MM.1S (cell line): ENCODE data around the gene ARFIP1.
A peak's percentile ranks its signal among the peaks of the same experiment; 100 is the strongest.

Experiments used
- DNase-seq: peaks from one replicate; pipeline ENCODE4 v3.0.0-alpha.2; 2015
- H2AFZ ChIP-seq: fragments of 300-600 bp; sonication (generic); 2 replicates; pipeline ENCODE4 v1.6.0; 2016; ENCODE audit warnings: antibody characterized with exemption, low read length
- H3F3A ChIP-seq: fragments of 300-600 bp; sonication (generic); 2 replicates; pipeline ENCODE4 v1.6.1; 2016; ENCODE audit warnings: mild to moderate bottlenecking, antibody characterized with exemption, low read length, moderate library complexity, mixed read lengths; ENCODE audit not compliant: insufficient read depth
- H3K27ac ChIP-seq: fragments of 300-600 bp; sonication (generic); 2 replicates; pipeline ENCODE4 v1.5.1; 2016; ENCODE audit warnings: mild to moderate bottlenecking, low read length
- H3K27me3 ChIP-seq: fragments of 300-600 bp; sonication (generic); replicated peaks from 2 replicates; pipeline ENCODE4 v1.6.0; 2016; ENCODE audit warnings: low read length; ENCODE audit not compliant: insufficient read depth
- H3K36me3 ChIP-seq: fragments of 300-600 bp; sonication (generic); replicated peaks from 2 replicates; pipeline ENCODE4 v1.6.1; 2016; ENCODE audit warnings: mild to moderate bottlenecking, low read length, mixed read lengths; ENCODE audit not compliant: insufficient read depth
- H3K4me1 ChIP-seq: fragments of 300-600 bp; sonication (generic); 2 replicates; pipeline ENCODE4 v1.6.1; 2016; ENCODE audit warnings: low read length, mixed read lengths
- H3K4me2 ChIP-seq: fragments of 300-600 bp; sonication (generic); 2 replicates; pipeline ENCODE4 v1.6.0; 2016; ENCODE audit warnings: low read depth, low read length
- H3K4me3 ChIP-seq: fragments of 300-600 bp; sonication (generic); 2 replicates; pipeline ENCODE4 v1.5.1; 2016; ENCODE audit warnings: low read length, mixed read lengths
- H3K79me2 ChIP-seq: fragments of 300-600 bp; sonication (generic); 2 replicates; pipeline ENCODE4 v1.6.1; 2016; ENCODE audit warnings: mixed run types, low read length, mixed read lengths
- H3K9ac ChIP-seq: fragments of 300-600 bp; sonication (generic); 2 replicates; pipeline ENCODE4 v1.6.1; 2016; ENCODE audit warnings: low read length, mixed read lengths
- H3K9me2 ChIP-seq: fragments of 300-600 bp; sonication (generic); replicated peaks from 2 replicates; pipeline ENCODE4 v1.6.1; 2016; ENCODE audit warnings: mild to moderate bottlenecking, low read length, mixed read lengths; ENCODE audit not compliant: insufficient read depth
- H3K9me3 ChIP-seq: fragments of 300-600 bp; sonication (generic); replicated peaks from 2 replicates; pipeline ENCODE4 v1.6.1; 2016; ENCODE audit warnings: mild to moderate bottlenecking, low read length, mixed read lengths; ENCODE audit not compliant: insufficient read depth
- H4K20me1 ChIP-seq: fragments of 300-600 bp; sonication (generic); 2 replicates; pipeline ENCODE4 v1.6.1; 2016; ENCODE audit warnings: mild to moderate bottlenecking, low read length, moderate library complexity, mixed read lengths; ENCODE audit not compliant: insufficient read depth
- EZH2 ChIP-seq: fragments of 300-600 bp; sonication (generic); optimal IDR thresholded peaks from 2 replicates; pipeline ENCODE3; 2017; ENCODE audit warnings: low read depth, mild to moderate bottlenecking, antibody characterized with exemption, low read length, mixed read lengths
- EZH2phosphoT487 ChIP-seq: fragments of 300-600 bp; sonication (generic); IDR thresholded peaks from 2 replicates; pipeline ENCODE4 v1.6.1; 2018; ENCODE audit warnings: antibody characterized with exemption, low read length
- TF ChIP-seq, protein P1 (sequence below): fragments of 300-600 bp; sonication (generic); IDR thresholded peaks from 2 replicates; pipeline ENCODE4 v1.5.1; 2016; ENCODE audit warnings: antibody characterized with exemption, low read length, mixed read lengths

ARFIP1 gene

DNA sequence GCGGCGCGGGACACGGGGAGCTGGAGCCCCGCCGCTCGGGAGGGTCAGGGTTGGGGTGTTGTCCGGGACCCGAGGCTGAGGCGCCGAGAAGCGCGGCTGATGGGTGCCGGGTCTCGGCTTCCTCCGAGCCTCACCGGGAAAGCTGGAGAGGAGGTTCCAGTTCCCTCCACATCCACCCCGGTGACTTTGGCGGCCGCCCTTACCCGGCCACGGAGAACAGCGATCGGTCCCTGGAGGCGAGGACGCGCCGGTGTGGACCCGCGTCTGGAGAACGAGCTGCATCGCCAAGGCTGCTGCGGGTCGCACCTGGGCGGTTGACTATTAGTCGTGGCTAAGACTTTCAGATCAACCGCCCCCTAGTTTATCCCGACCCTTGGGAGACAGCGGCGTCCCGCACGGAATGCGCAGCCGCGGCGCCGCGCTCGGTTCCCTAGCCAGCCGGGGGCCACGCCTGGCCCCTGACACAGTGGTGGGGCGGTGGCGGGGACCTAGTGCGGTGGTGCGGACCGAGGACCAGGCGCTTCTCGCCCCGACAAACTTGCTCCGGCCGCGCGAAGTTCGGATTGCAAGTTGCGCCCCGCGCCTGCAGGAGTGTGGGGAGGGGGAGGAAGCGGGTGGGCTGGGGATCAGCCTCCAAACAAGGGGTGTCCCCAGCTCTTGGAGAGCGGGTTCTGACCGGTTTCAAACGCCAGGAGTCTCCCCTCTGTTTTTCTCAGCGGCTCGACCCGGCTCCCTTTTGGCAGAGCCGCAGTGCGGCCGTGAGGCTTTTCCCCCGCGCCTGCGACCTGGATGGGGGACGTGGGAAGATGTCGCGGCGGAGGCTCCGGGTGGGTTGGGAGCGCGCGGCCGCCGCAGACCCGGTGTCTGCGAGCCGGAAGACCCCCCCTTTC is 156.9 kb downstream of the ARFIP1 start:
- H3K4me1 ChIP-seq = no peaks in the 10 kb centered on the region
- H3K36me3 ChIP-seq = no peaks in the 10 kb centered on the region
- no peaks in the 10 kb centered on the region for H3K79me2 ChIP-seq
- no peaks in the 10 kb centered on the region for H4K20me1 ChIP-seq
- peak; percentile 12 for DNase-seq
- H3K9ac ChIP-seq = peak overlapping the region; percentile 32; the same call in 1 of the 2 replicates
- H3F3A ChIP-seq = peaks cover 15% of the 10 kb centered on the region
- H3K27ac ChIP-seq = no peak overlapping the region
- peak overlapping the region; percentile 86 for H3K4me3 ChIP-seq
- H3K9me2 ChIP-seq = no peaks in the 10 kb centered on the region
- H3K4me2 ChIP-seq = peak overlapping the region; percentile 98
- TF ChIP-seq, protein P1, sequence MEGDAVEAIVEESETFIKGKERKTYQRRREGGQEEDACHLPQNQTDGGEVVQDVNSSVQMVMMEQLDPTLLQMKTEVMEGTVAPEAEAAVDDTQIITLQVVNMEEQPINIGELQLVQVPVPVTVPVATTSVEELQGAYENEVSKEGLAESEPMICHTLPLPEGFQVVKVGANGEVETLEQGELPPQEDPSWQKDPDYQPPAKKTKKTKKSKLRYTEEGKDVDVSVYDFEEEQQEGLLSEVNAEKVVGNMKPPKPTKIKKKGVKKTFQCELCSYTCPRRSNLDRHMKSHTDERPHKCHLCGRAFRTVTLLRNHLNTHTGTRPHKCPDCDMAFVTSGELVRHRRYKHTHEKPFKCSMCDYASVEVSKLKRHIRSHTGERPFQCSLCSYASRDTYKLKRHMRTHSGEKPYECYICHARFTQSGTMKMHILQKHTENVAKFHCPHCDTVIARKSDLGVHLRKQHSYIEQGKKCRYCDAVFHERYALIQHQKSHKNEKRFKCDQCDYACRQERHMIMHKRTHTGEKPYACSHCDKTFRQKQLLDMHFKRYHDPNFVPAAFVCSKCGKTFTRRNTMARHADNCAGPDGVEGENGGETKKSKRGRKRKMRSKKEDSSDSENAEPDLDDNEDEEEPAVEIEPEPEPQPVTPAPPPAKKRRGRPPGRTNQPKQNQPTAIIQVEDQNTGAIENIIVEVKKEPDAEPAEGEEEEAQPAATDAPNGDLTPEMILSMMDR = peak; percentile 6; the same call in 1 of the 2 replicates
- TF ChIP-seq EZH2phosphoT487 (no peak), EZH2 (no peak)
- H3K9me3 ChIP-seq = no peaks in the 10 kb centered on the region
- no peaks in the 10 kb centered on the region; the same call in 1 of the 2 replicates for H3K27me3 ChIP-seq
- peak overlapping the region; percentile 75 for H2AFZ ChIP-seq

DNA sequence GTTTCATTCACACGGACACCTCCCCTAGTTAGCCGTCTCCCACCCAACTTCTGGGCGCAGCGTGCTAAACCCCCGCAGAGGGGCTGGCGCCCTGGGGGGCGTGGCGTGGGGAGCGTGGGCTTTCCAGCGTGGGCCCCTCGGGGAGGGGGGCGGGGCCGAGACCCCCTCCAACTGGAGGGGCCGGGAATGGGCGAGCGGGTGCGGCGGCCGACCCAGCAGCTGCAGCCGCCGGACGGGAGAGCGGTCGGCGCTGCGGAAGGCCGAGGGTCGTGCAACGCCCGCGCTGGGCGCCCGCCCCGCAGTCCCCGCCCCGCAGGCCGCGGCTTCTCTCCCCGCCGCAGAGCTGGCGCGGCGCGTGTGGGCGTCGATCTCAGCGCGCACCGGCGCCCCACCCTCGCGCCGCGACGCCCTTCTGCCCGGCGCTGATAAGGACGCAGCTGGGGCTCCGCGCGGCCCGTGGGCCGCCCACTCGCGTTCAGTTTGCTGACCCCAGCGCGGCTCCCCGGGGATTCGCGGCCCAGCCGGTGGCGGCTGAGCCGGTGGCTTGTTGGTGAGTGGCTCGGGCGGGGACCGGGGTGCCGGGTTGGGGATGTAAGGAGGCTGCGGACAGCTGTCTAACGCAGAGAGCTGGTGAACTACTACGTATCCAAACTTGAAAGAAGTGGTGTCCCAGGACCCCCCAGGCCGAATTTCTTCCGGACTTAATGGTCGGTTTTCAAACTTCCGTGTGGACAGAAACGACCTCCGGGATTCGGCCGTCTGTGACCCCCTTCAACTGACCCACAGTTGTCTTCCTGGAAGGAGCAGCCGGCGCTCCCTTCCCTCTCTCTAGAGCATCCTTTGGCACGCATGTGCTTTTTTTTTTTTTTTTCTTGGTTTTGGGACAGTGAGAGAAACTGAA is 157.8 kb downstream of the ARFIP1 start:
- no peak overlapping the region; the same call in 1 of the 2 replicates for H3K9ac ChIP-seq

DNA sequence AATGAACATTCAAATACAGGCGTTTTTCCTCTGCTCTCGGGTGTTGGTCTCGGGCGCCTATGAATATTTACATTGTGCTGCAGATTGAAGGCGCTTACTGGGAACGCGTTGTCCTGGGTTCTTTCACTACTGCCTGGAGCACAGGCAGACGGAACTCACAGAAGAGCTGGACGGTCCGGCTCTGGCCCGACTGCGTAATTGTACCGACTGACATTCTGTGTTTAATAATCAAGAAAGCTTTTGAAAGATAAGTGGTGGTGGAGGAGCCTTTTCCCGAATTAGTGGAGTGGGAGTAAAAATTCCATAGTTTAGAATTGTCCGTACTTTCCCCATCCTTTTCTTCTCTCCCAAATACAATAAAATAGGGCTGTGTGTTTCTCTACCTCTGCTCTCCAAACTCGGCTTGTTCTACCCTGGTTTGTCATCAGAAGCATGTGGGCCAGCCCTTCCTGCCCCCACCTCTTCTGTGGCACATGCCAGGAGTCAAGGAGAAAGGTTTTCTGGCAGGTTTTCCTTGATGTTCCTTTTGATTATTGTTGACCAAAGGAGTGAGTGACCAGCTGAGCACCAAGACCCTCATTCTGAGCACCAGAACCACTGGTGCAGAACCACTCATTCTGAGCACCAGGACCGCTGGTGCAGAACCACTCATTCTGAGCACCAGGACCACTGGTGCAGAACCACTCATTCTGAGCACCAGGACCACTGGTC is 158.6 kb downstream of the ARFIP1 start:
- Histone ChIP-seq H3K4me2 (peak overlapping the region; percentile 82), H3K9ac (no peak overlapping the region), H3K27me3 (no peaks in the 10 kb centered on the region; the same call in 1 of the 2 replicates), H3K36me3 (no peaks in the 10 kb centered on the region), H4K20me1 (no peaks in the 10 kb centered on the region), H3K79me2 (no peaks in the 10 kb centered on the region), H3K9me2 (no peaks in the 10 kb centered on the region), H3K4me1 (no peaks in the 10 kb centered on the region), H3K4me3 (peak overlapping the region; percentile 62), H3K9me3 (no peaks in the 10 kb centered on the region), H2AFZ (no peak overlapping the region), H3K27ac (no peak overlapping the region), H3F3A (peaks cover 15% of the 10 kb centered on the region)
- no peak for DNase-seq
- TF ChIP-seq EZH2 = no peak
- TF ChIP-seq, protein P1 = no peak
- TF ChIP-seq EZH2phosphoT487 = no peak

More for the DNA sequence above, 157.8 kb downstream of the ARFIP1 start:
- Histone ChIP-seq H3K4me3 (peak overlapping the region; percentile 86), H3K9me3 (no peaks in the 10 kb centered on the region), H3K9me2 (no peaks in the 10 kb centered on the region), H3K27ac (no peak overlapping the region), H3K79me2 (no peaks in the 10 kb centered on the region), H2AFZ (peak overlapping the region; percentile 75), H3K36me3 (no peaks in the 10 kb centered on the region), H4K20me1 (no peaks in the 10 kb centered on the region), H3K27me3 (no peaks in the 10 kb centered on the region; the same call in 1 of the 2 replicates), H3F3A (peaks cover 15% of the 10 kb centered on the region), H3K4me1 (no peaks in the 10 kb centered on the region), H3K4me2 (peak overlapping the region; percentile 98)
- DNase-seq = peak; percentile 32
- TF ChIP-seq EZH2 (no peak), EZH2phosphoT487 (no peak)
- TF ChIP-seq, protein P1 = no peak
